Panc1 (cell line): Measurements from ENCODE around the gene HNRNPUL1. TPM values are rescaled to one million over a fixed set of nuclear protein-coding genes. Genes with fewer than 3 reads are reported as not detected.

ENCODE experiments used
- ATAC-seq: fragments of 200-7000 bp; cut with Tn5 transposase; 2 replicates; pipeline ENCODE4 v1.9.1; 2020; ENCODE audit warnings: mild to moderate bottlenecking, moderate library complexity
- BruUV-seq: library from RNA; stranded (reverse); fragments of 400-500 nt; replicated peaks from 2 replicates; lab custom pipeline; 2021; lab: Mats Ljungman, UMichigan
- CTCF ChIA-PET: fragments of 300-600 bp; sonication (Branson Sonifier 250); formaldehyde crosslinking; loops from one replicate; lab custom pipeline; 2022; ENCODE audit warnings: antibody characterized with exemption; lab: Charles Lee
- POLR2A ChIA-PET: fragments of 300-600 bp; sonication (Branson Sonifier 250); formaldehyde crosslinking; loops from one replicate; lab custom pipeline; 2022; ENCODE audit warnings: antibody characterized with exemption; lab: Charles Lee
- DNase-seq: peaks from one replicate; pipeline ENCODE4 v3.0.0-alpha.2; 2010; ENCODE audit warnings: low read depth, low spot score
- H3K27ac ChIP-seq: 2 replicates; pipeline ENCODE4 v1.5.1; 2011; ENCODE audit warnings: mild to moderate bottlenecking, low read length, inconsistent platforms
- H3K27me3 ChIP-seq: fragments of 200-500 bp; sonication (Bioruptor generic); 2 replicates; pipeline ENCODE4 v1.6.0; 2014; ENCODE audit warnings: low read length, inconsistent platforms; ENCODE audit not compliant: control insufficient read depth, insufficient read depth
- H3K36me3 ChIP-seq: fragments of 200-500 bp; sonication (Bioruptor generic); 2 replicates; pipeline ENCODE4 v1.5.1; 2014; ENCODE audit warnings: inconsistent platforms, mild to moderate bottlenecking, low read length, moderate library complexity; ENCODE audit not compliant: control insufficient read depth, insufficient read depth
- H3K4me1 ChIP-seq: 2 replicates; pipeline ENCODE4 v1.5.1; 2011; ENCODE audit warnings: inconsistent platforms, mild to moderate bottlenecking, low read length, moderate library complexity; ENCODE audit not compliant: control insufficient read depth, insufficient read depth
- H3K4me3 ChIP-seq, 2 experiments: 2 replicates each; pipeline ENCODE4 v1.5.1; 2011 to 2012; ENCODE audit warnings: low read depth in 2 of 2, low read length in 2 of 2, mild to moderate bottlenecking in 2 of 2, inconsistent platforms in 1 of 2, moderate library complexity in 1 of 2
- H3K9me3 ChIP-seq: fragments of 200-500 bp; sonication (Bioruptor generic); 2 replicates; pipeline ENCODE4 v1.5.1; 2014; ENCODE audit warnings: low read depth, mild to moderate bottlenecking, inconsistent platforms, low read length, moderate library complexity; ENCODE audit not compliant: control insufficient read depth, insufficient read depth
- CTCF ChIP-seq: fragments of 450-650 bp; IDR thresholded peaks from 2 replicates; pipeline ENCODE4 v1.5.1; 2017; ENCODE audit warnings: mild to moderate bottlenecking
- POLR2AphosphoS5 ChIP-seq: IDR thresholded peaks from 2 replicates; pipeline ENCODE4 v1.6.1; 2012; ENCODE audit warnings: mild to moderate bottlenecking, low read depth, low read length, moderate library complexity
- REST ChIP-seq, 2 experiments: IDR thresholded peaks; 2 replicates each; pipeline ENCODE4 v1.6.1; 2011 to 2012; ENCODE audit warnings: low read depth in 2 of 2, control low read depth in 1 of 2, low read length in 1 of 2, mild to moderate bottlenecking in 1 of 2, moderate library complexity in 1 of 2; ENCODE audit not compliant: insufficient read depth in 1 of 2
- SIN3A ChIP-seq: IDR thresholded peaks from 2 replicates; pipeline ENCODE4 v1.6.1; 2012; ENCODE audit warnings: low read depth, mild to moderate bottlenecking, low read length, moderate library complexity, borderline replicate concordance; ENCODE audit not compliant: insufficient read depth
- TCF7L2 ChIP-seq: IDR thresholded peaks from 2 replicates; pipeline ENCODE4 v1.6.1; 2011; ENCODE audit warnings: mild to moderate bottlenecking, low read depth, low read length, inconsistent platforms
- in situ Hi-C: cut with HindIII; loops from 2 replicates; pipeline ENCODE4 v1.10.0; 2016; ENCODE audit warnings: low sequenced_read_pairs, low pct_unique_long_range_greater_than_20kb
- intact Hi-C: fragments of 100-400 bp; cut with micrococcal nuclease; formaldehyde crosslinking; loops from one replicate; pipeline ENCODE4 v1.10.0; 2022; ENCODE audit not compliant: unreplicated experiment
- total RNA-seq: library from RNA; stranded (reverse); gene quantifications from one replicate; pipeline ENCODE4 v1.2.1, GENCODE V29; 2021; ENCODE audit not compliant: unreplicated experiment

Gene HNRNPUL1
- total RNA-seq, 1 experiment from 2014 or later: 183 TPM

GRCh38 chr19:41244117-41244516 lies 20.1 kb upstream of the HNRNPUL1 start:
- ChIA-PET CTCF (interaction anchor here (0.7 kb wide), 1 partner anchor 1991 kb away, joined by 3 read pairs; no protein-coding TSS in a partner anchor), POLR2A (no interaction called here)
- Histone ChIP-seq H3K4me3 (no peak overlapping the region), H3K27ac (no peak overlapping the region), H3K36me3 (no peaks in the 10 kb centered on the region), H3K27me3 (no peaks in the 10 kb centered on the region), H3K9me3 (no peaks in the 10 kb centered on the region), H3K4me1 (no peaks in the 10 kb centered on the region)
- in situ Hi-C loops (no loop called here), intact Hi-C loops (no loop called here)
- BruUV-seq: no TSS peak
- ATAC-seq (no peak), DNase-seq (no peak)
- TF ChIP-seq REST (IDR thresholded peaks at IDR 0.05; ENCODE audit: insufficient read depth in 1 of 2, low read depth in 2 of 2, low read length in 1 of 2): no peak
- TF ChIP-seq SIN3A: no peak
- TF ChIP-seq POLR2AphosphoS5: no peak
- TF ChIP-seq CTCF: no peak
- TF ChIP-seq TCF7L2: no peak

GRCh38 chr19:41245843-41246242 lies 18.3 kb upstream of the HNRNPUL1 start:
- in situ Hi-C loops: no loop called here
- POLR2A ChIA-PET: no interaction called here
- no peak for ATAC-seq

More at GRCh38 chr19:41245843-41246242, 18.3 kb upstream of the HNRNPUL1 start:
- intact Hi-C loops: no loop called here
- no peak for TF ChIP-seq SIN3A
- TF ChIP-seq TCF7L2: no peak
- TF ChIP-seq REST (IDR thresholded peaks at IDR 0.05; ENCODE audit: insufficient read depth in 1 of 2, low read depth in 2 of 2, low read length in 1 of 2): no peak
- TF ChIP-seq CTCF: no peak
- no peak for TF ChIP-seq POLR2AphosphoS5
- DNase-seq: no peak
- Histone ChIP-seq H3K27ac (no peak overlapping the region), H3K4me1 (no peaks in the 10 kb centered on the region), H3K36me3 (peaks cover 4% of the 10 kb centered on the region; the same call in 1 of the 2 replicates), H3K9me3 (no peaks in the 10 kb centered on the region), H3K27me3 (no peaks in the 10 kb centered on the region), H3K4me3 (no peak overlapping the region)
- CTCF ChIA-PET: no interaction called here
- no TSS peak for BruUV-seq
